HG03378 (cell line): ENCODE results near the gene ZMIZ1.

Experiments
- ATAC-seq: cut with Tn5 transposase; IDR thresholded peaks from one replicate; pipeline ENCODE4 v1.9.1; 2021; ENCODE audit warnings: mild to moderate bottlenecking, moderate library complexity; ENCODE audit not compliant: unreplicated experiment

ZMIZ1 gene

DNA sequence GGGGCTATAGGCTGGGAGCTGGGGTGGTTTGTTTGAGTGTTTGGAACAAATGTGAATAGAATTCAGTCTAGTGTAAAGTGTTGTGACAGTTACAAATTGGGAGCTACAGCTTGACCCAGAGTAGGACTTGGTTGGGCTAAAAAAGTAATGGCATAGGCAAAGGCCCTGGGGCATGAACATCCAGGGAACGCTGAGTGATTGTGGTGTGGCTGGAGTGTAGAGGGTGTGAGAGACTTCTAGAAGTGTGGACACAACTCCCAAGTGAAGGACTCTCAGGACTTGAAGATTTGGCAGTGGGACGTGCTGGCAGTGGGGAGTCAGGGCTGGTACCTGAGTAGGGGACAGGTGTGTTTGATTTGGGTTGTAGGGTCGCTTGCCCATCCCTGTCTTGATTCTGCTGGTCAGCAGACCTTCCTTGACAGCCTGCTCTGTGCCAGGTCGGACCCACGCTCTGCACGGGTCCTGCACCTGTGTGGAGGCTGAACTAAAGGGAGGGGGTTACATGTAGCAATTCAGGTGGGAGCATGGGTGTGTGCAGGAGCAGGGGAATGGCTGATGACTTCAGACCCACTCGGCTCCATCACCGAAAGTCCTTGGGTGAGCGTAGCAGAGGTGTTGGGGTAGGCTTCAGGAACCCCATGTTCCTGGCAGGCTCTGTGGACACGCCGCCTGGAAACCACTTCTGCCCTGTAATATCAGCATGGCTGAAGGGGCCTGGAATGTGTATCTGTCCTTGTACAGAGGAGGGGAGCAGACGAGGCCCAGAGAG lies 43.3 kb downstream of the ZMIZ1 start:
- ATAC-seq, result no peak

DNA sequence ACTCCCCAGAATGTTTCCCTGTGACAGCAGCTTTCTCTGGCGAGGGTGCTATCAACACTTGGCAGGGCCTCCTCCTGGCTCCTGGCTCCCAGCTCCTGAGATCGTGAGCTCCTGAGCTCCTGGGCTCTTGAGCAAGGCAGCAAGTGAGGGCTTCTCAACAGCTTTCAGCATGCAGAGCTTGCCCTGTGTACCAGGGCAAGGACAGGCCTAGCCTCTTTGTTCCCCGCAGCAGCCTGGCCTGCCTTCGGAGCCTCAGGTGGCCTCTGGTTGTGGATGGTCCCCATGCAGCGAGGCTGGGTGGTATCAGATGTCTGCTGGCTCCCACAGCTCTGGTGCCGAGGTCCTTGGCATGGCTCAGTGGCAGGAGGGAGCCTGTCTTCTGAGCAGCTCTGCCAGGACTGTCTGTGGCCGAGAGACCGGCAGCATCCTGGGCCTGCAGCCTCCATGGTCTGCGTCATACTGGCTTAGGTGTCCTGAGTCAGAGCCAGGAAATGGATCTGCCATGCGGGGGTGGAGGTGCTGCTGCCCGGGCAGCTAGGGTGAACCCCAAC lies 44.2 kb downstream of the ZMIZ1 start:
- ATAC-seq, result no peak

DNA sequence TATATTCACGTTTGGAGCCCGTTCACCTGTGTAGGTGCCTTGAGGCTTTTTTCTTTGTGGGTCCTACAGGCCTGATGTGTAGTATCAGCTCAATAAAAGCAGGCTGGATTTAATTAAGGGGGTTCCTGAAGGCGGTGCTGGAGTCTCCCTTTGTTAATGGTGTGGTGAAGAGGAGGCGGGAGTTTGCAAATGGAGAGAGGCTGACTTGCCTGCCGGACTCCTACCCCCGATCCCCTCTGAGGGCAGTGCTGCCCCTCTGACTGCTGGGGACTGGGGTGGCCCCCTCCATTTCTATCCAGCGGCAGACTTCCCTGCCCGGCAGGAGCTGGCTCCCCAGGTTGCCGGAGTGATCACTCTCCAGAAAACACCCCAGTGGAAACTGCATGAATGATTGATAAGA lies 45.1 kb downstream of the ZMIZ1 start:
- ATAC-seq, result no peak

DNA sequence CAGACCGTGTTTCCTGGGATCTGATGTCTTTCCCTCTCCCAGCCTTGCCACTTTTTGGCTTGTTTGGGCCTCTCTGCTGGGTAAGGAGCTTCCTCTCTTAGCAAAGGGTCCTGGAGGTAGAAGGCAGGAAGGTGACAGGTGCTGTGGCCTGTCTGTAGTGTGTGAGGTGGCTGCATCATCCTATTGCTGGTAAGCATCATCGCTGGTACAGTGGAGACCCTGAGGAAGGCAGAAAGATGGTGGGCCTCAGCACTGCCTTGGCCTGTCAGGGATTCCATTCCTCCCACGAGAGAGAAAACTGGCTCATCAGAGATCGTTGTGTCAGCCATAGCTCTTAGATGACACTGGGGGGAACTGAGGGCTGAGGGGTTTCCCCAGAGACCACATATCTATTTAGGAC lies 46.5 kb downstream of the ZMIZ1 start:
- no peak for ATAC-seq

DNA sequence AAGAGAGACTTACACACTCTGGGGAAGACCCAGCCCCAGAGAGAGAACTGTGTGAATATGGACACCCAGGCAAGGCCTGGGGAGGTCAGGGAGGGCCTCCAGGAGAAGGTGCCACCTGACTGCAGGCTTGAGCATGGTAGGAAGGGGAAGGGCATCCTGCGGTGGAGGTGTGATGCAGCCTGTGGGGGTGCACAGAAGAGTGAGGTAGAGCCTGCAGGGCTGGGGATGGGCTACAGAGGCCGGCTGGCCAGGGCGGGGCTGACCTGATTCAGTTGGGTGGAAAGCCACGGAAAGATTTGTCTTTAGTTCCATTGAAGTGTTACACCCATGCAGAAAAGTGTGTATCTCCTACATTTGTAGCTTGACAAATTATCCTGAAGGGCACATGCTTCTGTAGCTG lies 47.6 kb downstream of the ZMIZ1 start:
- ATAC-seq, result peak; percentile 33

DNA sequence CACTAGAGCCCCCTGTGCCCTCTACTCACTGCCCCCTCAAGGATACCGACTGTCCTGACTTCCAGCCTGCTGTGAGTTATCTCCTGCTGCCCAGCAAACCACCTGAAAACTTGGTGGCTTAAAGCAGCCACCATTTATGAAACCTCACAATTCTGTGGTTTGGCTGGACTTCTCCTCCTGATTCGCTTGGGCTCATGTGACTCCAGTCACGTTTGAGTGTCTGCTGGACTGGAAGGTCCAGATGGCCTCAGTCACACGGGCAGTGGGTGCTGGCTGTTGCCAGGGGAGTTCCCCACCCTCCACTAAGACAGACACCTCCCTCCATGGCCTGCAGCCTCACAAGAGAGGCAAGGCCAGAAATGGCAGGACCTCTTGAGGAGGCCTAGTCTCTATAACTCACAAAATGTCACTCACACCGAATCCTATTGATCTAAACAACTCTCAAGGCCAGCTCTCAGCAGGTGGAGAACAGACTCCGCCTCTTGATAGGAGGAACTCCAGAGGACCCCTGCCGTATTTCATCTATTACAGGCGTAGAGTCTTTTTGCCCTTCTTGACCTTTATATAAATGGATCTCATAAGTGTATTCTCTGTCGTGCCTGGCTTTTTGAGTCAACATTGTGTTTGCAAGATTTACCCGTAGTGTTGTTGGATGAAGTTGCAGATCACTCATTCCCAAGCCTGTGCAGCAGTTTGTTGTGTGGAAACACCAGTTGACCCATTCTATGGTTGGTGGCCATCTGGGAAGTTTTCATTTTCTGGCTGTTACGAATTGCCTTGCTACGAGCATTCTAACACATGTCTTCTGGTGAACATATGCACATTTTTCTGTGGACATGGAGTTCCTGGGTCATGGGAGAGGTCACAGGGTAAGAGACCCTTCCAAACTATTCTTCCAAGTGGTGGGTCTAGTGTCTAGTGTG lies 48.3 kb downstream of the ZMIZ1 start:
- peak; percentile 81 for ATAC-seq

DNA sequence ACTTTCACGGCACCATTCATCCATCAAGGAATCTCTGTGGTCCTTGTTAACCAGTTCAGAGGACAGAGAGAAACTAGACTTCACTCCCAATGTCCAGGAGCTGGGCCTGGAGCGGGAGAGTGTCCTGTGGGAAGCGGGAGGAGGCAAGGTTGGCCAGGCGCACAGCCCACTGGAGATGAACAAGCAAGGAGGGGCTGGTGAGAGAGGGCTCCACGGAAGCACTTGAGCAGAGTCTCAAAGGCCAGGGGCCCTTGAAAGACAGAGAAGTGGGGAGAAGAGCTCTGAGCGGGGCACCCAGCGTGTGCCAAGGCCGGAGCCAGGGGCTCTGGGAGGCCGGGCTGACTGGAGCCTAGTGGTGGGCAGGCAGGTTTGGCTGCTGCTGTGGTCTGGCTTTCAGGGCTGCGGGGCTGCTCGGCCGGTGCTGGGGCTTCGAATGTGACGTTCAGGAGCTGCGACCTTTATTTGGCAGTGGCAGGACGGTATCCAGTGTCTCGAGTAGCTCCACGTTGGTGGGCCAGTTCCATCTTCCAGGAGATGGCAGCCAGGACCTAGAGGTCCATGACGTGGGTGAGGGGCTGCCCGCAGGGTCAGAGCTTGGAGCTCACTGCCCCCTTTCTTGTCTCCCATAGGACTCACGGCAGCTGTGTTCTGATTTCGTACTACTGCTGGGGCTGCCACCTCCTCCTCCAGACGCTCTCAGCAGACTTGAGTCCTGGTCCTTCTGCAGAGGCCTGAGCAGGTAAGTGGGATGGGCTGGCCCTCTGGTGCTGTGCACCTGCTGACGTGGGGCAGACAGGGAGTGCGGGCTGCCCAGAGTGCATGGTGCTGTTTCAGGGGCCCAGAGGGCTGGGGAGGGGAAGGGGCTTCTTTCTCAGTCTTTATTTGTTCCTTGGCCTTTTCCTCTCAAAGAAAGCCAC lies 49.8 kb downstream of the ZMIZ1 start:
- no peak for ATAC-seq

DNA sequence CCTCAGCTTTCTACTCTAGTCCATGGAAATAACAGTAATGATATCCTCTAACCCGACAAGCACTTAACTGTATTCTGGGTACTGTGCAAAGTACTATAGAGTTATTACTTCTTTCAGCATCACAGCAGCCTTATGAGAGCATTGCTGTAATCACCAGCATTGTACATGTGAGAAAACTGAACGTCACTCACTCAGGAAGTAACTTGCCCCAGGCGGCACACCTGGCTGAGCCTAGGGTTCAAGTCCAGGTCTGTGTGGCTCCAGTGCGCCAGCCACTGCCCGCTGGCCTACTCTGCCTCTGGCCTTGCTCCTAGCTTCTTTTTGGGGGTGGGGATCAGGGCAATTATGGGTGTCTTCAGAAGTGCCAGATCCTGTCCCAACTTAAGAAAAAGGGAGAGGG lies 50.5 kb downstream of the ZMIZ1 start:
- no peak for ATAC-seq

DNA sequence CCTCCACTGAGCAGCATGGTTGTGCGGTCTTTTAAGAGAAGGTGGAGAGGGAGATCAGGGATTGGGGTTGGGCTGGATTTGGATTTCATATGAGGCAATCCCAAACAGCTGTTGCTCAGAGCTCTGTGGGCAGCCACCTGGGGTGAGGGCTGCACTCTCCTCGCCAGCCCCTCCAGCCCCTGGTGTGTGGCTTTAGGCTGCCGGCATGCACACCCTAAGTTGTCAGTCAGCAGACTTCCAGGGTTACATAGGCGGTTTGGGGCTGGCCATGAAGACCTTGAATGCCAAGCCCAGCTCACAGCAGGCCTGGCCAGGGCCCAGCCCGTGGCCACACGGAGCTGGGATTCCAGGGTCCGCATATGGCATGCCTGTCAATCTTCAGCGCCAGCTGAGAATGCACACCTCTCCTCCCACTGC lies 54.8 kb downstream of the ZMIZ1 start:
- ATAC-seq, result no peak

DNA sequence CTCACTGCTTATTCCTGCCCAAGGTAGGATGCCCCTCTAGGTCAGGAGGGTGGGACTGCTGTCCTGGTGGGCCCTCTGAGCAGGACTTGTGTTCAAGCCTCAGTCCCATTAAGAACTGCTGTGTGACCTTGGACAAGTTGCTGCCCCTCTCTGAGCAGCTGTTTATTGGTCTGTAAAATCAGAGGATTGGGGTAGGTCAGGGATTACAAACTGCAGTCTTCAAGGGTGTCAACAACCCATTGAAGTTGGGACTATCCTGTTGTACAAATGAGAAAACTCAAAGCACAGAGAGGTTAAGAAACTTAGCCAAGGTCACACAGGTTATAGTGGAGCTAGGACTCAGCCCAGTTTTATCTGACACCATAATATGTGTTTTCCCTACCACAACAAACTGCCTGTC lies 55.3 kb downstream of the ZMIZ1 start:
- ATAC-seq, result no peak

DNA sequence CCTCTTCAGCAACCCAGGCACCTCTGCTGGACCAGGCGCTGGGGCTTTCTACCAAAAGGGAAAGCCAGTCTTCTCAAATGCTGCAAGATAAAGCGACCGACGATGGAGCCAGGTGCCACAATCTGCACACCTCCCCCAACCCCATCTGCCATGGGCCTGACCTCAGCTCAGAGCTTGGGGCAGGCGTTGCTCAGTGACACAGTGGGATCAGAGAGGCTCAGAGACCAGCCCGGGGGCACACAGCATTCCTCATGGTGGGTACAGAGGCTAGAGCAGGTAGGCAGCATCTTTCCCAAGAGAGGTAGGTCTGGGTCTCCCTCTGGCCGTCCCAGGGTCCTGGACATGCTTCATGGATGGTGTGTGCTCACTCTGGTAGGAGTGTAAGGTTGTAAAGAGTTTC lies 56.3 kb downstream of the ZMIZ1 start:
- ATAC-seq, result no peak

DNA sequence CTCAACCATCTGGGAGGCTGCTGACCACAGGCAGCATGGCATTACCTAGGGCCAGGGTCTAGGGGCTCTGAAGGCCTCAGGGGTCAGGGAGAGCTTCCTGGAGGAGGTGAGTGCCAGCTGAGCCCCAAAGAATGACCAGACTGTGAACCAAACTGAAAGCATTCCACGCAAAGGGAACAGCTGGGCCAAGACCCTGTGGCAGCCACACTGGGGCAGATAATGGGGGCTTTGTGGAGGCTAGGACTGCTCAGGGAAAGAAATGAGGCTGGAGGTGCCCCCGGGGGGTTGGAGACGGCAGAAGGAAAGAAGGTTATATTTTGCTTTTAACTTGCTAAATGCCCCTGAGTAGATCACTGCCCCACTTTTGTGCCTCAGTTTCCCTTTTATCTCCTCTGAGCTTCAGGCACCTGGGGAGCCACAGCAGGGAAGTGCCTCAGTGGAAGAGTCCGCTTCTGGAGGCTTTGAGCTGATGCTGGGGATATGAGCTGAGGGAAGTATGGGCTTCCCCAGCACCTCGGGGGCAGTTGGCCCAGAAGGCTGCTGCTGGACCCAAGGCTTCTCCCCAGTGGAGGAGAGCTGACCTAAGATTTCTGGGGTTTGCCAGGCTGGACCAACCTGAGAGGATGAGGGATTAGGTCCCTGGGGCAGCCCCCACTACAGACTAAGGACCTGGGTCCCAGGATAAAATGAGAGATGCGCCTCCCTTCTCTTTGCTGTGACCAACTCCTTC lies 57.8 kb downstream of the ZMIZ1 start:
- no peak for ATAC-seq

DNA sequence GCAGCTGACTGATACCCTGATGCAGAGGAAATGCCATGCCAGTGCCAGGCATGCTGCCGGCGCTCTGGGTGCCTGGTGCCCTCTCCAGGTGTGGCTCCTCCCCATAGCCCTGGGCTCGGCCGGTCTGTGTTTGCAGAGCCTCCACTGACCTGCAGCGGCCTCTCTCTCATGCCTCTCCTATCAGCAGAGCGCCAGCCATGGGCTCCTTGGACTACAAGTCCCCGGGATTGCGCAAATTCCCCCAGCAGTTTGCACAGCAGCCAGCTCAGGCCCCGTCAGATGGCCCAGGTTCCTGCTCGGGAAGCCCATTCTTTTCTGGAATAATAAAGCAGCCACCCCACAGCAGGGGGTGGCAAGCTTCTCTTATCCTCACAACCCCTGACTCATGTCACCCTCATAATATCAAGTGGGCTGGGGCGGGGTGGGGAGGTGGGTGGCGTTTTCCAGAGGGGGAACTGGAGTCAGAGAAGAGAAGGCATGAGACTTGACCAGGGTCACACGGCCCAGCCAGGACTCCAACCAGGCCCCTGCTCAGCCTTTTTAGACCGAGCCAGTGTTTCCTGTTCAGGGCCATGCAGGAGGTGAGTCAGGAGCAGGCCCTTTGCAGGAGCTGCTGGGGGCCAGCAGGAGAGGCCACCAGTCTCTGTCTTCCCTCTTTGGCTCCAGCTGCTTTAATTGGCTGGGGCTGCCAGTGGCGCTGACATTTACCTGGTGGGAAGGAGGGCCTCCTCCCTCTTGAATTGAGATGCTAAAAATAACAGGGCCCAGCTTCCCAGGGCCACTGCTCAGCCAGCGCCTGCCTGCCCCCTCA lies 58.6 kb downstream of the ZMIZ1 start:
- no peak for ATAC-seq

DNA sequence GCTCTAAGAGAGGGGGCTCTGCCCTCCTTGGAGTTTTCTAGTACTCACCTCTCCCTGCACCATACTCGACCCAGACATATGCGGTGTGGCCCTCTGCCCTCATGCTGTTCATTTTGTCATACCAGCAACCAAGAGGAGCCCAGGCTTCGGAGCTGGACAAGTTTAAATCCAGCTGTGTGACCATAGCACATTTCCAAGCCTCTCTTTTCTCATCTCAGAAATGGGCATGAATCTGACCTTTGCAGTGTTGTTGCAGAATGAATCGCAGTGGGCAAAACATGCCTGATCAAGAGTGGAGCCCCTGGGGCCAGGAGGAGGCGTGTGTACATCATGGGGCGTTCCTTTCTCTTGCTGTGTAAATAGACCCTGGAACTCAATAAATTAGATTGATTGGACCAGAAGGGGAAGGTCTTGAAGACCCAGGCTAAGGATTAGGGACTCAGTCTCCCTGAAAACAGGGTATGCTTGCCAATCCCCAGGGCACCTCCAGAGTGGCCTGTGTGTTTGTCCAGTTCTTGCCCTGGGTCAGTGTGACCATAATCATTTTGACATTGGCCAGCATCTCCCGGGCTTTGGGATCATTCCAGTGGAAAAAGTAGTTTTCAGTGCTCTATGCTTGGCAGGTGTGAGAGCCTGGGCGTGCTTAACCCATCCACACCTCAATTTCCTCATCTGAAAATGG lies 59.6 kb downstream of the ZMIZ1 start:
- ATAC-seq, result no peak

DNA sequence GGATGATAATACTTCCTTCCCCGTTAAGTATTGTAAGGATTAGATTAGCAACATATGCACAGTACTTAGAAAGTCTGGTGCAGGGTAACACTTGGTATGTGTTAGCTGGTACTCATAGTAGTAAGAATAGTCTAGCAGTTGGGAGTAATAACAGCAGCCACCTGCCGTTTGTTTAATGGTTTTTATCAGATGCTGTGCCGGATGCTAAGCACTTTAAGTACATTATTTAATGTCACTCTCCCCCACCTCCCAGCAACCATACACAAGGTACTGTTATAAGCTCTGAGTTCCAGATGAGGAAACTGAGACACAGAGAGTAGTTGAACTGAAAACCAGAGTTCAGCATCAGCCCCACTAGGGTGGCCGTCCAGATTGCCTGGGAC lies 60.1 kb downstream of the ZMIZ1 start:
- ATAC-seq, result no peak

DNA sequence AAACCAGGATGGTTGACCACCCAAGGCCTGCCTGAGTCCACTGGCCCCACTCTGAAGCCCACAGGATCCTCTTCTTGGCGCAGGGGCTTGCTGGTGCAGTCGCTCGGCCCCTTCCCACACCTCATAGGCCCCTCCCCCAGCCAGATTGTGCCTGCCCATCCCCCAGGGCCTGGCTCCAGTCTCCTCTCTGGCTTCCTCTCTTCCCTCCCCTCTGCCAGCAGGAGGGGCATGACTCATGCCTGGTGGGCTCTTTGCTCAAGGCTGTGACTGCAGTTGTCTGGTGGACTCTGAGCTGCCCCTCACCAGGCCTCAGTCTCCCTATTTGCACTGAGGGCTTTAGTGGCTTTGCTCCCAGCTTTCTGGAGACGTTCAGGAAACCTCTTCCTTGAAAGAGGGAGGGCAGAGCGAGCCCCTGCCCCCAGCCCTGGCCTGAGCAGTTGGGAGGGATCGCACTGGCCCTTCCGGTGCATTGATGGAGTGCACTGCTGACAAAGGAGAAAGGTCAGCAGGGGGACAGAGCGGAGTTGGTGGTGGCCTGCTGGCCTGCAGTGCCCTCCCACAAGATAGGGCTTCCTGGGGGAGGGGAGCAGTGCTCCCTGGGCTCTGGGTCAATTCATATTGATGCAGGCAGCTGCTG lies 60.7 kb downstream of the ZMIZ1 start:
- no peak for ATAC-seq

DNA sequence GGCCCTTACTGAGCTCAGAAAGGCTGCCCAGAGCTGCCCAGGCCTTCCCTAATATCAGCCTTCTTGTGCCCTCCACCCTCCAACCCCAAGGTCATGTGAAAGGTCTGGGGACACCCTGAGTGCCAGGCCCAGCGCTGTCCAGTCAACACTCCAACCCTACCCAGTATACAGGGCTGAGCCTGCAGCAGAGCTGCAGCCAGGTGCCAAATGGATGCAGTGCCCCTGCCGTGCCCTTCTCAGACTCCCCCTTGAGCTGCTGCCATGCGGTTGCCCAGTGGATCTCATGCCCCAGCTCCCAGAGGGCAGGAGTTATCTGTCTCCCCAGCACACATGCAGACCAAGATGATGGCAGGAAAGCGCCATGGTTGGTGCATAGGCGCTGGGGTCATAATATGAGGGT lies 61.5 kb downstream of the ZMIZ1 start:
- no peak for ATAC-seq

DNA sequence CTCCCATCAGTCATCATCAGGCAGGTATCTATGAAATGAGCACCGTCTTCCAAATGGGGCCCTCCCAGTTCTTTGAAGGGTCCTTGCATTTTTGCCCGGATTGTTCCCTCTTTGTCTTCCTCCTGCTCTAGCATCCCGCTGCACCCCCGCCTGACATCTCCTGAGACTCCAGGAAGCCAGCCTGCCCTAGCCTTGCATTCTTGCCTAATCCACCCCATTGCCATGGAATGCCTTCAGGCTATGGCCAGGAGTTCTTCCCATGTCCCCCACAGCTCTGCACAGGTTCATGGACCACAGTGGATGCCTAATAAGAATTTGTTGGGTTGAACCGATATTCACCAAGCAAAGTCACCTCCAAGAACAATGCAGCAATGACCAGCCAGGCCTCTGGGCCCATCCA lies 62.1 kb downstream of the ZMIZ1 start:
- ATAC-seq, result no peak
